ENCODE data around the gene CYTH4.
A peak's percentile ranks its signal among the peaks of the same experiment; 100 is the strongest.

- TF ChIP-seq CTCF (IDR thresholded peaks at IDR 0.05) (peak in 2 of 3 donors; percentile 23 to 48), POLR2A (IDR thresholded peaks at IDR 0.05) (no peak), EP300 (IDR thresholded peaks at IDR 0.05) (no peak)
These were observed 21.4 kb upstream of the CYTH4 start for GRCh38 chr22:37260901-37261336.

All from ovary (tissue), 3 donors.